HUES64 (cell line): ENCODE measurements around the gene TPSAB1.
"Not testable (repeated sequence)": the region's sequence is repeated elsewhere in the genome, so short reads cannot be mapped to it uniquely, and the experiment has no call there.

Source experiments
- H3K27ac ChIP-seq: 2 replicates; pipeline ENCODE4 v1.7.0; 2013; ENCODE audit warnings: low read depth, low read length, inconsistent platforms
- H3K27me3 ChIP-seq: 2 replicates; pipeline ENCODE4 v1.6.1; 2013; ENCODE audit warnings: mild to moderate bottlenecking, low read length; ENCODE audit not compliant: insufficient read depth
- H3K36me3 ChIP-seq: 2 replicates; pipeline ENCODE4 v1.6.1; 2013; ENCODE audit warnings: mild to moderate bottlenecking, low read length; ENCODE audit not compliant: insufficient read depth
- H3K4me1 ChIP-seq: 2 replicates; pipeline ENCODE4 v1.6.1; 2013; ENCODE audit warnings: mild to moderate bottlenecking, low read length, moderate library complexity; ENCODE audit not compliant: insufficient read depth
- H3K4me3 ChIP-seq: 2 replicates; pipeline ENCODE4 v1.5.1; 2013; ENCODE audit warnings: mild to moderate bottlenecking, low read length, moderate library complexity
- H3K9ac ChIP-seq: 2 replicates; pipeline ENCODE4 v1.6.1; 2013; ENCODE audit warnings: mild to moderate bottlenecking, low read depth, low read length
- H3K9me3 ChIP-seq: 2 replicates; pipeline ENCODE4 v1.6.1; 2013; ENCODE audit warnings: low read depth, low read length; ENCODE audit not compliant: insufficient read depth
- WGBS: fragments of 150-250, 120-280 bp; methylation state at CpG from one replicate; pipeline ENCODE4 v1.1.7; 2013; ENCODE audit warnings: missing lambda C conversion rate; 5-methylcytosine and 5-hydroxymethylcytosine counted together

The TPSAB1 gene

DNA sequence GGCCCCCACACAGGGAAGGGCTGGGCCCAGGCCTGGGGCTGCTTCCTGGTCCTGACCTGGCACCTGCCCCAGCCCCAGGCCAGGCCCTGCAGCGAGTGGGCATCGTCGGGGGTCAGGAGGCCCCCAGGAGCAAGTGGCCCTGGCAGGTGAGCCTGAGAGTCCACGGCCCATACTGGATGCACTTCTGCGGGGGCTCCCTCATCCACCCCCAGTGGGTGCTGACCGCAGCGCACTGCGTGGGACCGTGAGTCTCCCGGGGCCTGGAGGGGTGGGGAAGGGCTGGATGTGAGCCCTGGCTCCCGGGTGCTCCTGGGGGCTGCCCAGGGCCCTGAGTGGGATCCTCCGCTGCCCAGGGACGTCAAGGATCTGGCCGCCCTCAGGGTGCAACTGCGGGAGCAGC is 576 bp downstream of the TPSAB1 start:
- peaks cover 15% of the 10 kb centered on the region for H3K27me3 ChIP-seq
- H3K27ac ChIP-seq, H3K9me3 ChIP-seq, H3K4me1 ChIP-seq, H3K36me3 ChIP-seq, H3K4me3 ChIP-seq, H3K9ac ChIP-seq: not testable (repeated sequence)
- WGBS = 94% methylated on average over 9 of the region's 15 CpGs

DNA sequence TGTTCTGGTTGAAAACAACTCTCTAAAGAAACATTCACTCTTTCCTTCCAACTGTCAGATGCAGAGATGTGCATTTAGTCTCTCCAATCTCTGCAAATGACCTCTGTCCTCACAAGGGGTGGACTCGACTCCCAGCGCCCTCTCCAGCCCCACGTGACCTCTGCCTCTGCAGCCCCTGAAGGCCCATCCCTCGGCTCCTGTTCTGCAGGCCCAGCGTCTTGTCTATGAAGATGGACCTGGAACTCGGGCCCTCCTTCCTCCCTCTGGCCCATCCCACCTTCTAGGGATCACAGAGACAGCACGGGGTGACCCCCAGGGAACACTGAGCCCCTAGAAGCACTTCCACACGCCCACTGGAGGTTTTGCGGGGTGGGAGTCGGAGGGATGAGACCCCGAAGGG is 2.9 kb downstream of the TPSAB1 start:
- not testable (repeated sequence) for H3K4me3 ChIP-seq, H3K9me3 ChIP-seq, H3K36me3 ChIP-seq, H3K27ac ChIP-seq, H3K9ac ChIP-seq, H3K4me1 ChIP-seq
- H3K27me3 ChIP-seq = peaks cover 35% of the 10 kb centered on the region
- 79% methylated on average over 6 of the region's 11 CpGs for WGBS

DNA sequence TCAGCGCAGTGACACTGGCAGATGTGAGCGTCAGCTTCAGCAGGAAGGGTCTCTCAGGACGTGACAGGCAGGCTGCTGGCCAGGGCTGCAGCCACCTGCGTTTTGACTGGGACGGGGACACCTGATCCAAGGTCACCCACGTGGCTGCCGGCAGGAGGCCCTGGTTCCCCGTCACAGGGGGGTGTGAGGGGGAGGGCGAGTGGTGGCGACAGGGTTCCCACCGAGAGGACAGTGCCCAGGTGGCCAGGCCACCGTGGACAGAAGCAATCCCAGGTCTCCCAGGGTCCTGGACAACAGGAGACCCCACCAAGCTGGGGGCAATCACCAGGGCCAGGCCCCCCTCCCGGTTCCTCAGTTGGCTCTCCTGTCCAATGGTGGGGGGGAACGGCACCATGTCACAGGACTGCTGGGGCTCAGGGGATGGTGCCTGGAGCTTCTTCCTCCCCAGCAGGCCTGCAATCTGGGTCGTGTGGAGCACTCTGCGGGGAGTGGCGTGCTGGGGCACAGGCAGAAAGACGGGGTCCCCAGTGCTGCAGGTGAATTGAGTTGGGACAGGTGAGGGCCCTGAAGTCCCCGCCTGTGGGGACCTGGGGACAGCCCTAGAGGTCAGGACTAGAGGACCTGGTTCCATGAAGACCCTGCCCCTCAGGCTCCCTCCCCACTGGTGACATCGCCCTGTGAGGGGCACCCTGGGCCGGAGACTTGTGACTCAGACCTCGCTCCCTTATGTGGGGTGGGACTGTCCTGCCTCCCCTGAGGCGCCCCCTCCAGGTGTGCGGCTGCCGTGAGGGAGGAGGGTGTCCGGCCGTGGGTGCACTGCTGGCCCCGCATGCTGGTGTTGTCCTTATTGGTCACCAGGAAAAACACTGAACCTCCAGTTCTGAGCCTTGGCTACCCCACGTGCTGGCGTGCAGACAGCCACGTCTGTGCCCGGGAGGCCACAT is 3.7 kb downstream of the TPSAB1 start:
- not testable (repeated sequence) for H3K27ac ChIP-seq

DNA sequence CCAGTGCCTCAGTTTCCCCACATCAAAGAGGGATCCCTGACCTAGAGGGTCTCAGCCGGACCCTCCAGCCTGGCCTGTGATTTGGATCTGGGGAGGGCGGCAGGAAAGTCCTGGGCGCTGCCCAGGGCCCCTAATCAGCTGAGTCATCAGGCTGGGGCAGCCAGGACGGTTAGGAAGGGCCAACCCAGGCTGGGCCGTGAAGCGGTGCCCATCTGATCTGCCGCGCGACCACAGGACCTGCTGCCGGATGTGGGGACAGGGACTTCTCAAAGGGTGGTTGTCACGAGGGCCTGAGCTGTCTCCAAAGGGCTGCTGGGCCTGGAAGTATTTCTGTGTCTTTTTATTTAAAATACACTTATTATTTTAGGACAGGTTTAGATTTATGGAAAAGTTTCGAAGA is 4.4 kb downstream of the TPSAB1 start:
- H3K9me3 ChIP-seq = no peaks in the 10 kb centered on the region
- no peaks in the 10 kb centered on the region for H3K4me1 ChIP-seq
- no peak overlapping the region for H3K27ac ChIP-seq
- H3K27me3 ChIP-seq = peaks cover 33% of the 10 kb centered on the region
- 89% methylated on average over 12 of the region's 12 CpGs for WGBS
- H3K4me3 ChIP-seq = no peak overlapping the region
- no peaks in the 10 kb centered on the region for H3K36me3 ChIP-seq
- H3K9ac ChIP-seq = no peak overlapping the region

More for the DNA sequence above, 3.7 kb downstream of the TPSAB1 start:
- not testable (repeated sequence) for H3K9ac ChIP-seq, H3K4me1 ChIP-seq, H3K36me3 ChIP-seq, H3K4me3 ChIP-seq, H3K9me3 ChIP-seq
- H3K27me3 ChIP-seq = peaks cover 33% of the 10 kb centered on the region
- WGBS = 87% methylated on average over 28 of the region's 32 CpGs

DNA sequence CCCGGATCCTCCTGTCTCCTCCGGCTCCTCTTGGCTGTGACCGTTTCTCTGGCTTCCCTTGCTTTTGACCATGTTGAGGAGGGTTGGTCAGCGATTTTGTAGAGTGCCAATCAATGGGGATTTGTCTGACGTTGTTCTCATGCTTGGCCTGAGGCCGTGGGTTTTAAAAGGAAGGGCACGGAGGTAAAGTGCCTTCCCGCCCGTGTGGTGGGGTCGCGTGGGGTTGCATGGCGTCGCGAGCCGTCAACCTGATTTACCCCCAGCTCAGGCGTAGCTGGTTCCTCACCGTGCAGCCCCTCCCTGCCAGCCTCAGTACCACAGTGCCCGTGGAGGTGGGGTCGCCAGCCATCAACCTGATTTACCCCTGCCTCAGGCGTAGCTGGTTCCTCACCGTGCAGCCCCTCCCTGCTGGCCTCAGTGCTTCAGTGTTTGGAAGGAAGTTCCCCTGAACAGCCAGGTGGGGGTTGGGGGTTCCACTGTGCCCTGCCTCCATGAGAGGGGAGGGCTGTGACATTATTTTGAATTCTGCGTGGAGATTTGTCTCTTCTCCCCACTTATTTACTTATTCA is 5.0 kb downstream of the TPSAB1 start:
- no peak overlapping the region for H3K27ac ChIP-seq
- H3K9ac ChIP-seq = no peak overlapping the region
- H3K36me3 ChIP-seq = no peaks in the 10 kb centered on the region
- WGBS = 78% methylated on average over 21 of the region's 22 CpGs
- H3K9me3 ChIP-seq = no peaks in the 10 kb centered on the region
- no peaks in the 10 kb centered on the region for H3K4me1 ChIP-seq
- H3K4me3 ChIP-seq = no peak overlapping the region
- H3K27me3 ChIP-seq = peaks cover 33% of the 10 kb centered on the region

DNA sequence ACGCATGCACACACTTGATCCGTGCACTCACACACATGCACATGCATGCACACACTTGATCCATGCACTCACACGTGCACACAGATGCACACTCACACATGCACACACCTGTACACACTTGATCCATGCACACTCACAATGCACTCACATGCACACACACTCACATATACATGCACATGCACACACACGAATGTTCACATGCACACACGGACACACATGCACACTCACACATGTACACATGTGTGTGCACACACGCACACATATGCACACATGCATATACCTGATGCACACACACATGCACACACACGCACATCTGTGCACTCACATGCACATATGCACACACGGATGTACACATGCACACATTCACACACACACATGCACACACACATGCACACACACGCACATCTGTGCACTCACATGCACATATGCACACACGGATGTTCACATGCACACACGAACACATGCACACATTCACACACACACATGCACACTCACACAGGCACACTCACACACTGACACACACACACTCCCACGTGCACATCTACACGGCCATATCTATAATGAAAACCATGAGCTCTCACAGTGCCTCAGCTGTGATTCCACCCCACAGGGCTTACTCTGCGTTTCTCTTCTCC is 7.5 kb downstream of the TPSAB1 start:
- H3K27me3 ChIP-seq = peaks cover 35% of the 10 kb centered on the region
- not testable (repeated sequence) for H3K36me3 ChIP-seq, H3K9ac ChIP-seq, H3K4me1 ChIP-seq, H3K27ac ChIP-seq, H3K4me3 ChIP-seq, H3K9me3 ChIP-seq
- WGBS = 89% methylated on average over 14 of the region's 14 CpGs

DNA sequence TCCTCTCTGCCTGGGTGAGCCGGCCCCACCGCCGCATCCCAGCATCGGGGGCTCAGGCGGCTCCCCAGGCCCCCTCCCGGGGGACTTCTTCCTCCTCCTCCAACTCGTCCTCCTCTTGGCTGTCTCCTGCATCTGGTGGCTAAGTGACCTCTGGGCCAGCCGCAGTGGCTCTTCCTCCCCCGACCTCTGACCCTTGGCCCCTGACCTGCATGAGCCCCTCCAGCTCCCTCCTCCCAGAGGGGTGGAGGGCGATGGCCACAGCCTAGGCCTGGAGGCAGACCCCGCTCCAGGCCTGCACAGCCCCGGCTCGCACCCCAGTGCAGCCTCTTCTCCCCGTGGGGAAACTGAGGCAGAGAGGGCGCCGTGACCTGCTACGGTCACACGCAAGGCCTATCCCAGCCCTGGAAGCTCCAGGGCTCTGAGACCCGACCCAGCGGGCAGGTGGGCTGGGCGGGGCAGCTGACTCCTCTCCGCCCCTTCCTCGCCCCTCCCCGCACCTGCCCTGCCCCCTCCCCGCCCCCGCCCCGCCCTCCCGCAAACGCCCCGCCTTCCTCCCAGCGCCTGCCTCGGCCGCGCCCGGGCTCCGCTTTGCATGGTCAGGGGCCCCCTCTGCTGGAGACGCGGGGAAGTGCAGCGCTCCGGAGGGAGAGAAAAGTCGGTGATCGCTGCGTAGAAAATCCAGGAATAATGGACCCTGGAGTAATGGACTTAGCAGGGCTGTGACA is 8.7 kb downstream of the TPSAB1 start:
- H3K4me1 ChIP-seq, H3K9ac ChIP-seq, H3K36me3 ChIP-seq, H3K9me3 ChIP-seq, H3K27ac ChIP-seq, H3K4me3 ChIP-seq: not testable (repeated sequence)
- WGBS = no CpG with 5 or more reads among the region's 43 CpGs
- peaks cover 38% of the 10 kb centered on the region for H3K27me3 ChIP-seq

DNA sequence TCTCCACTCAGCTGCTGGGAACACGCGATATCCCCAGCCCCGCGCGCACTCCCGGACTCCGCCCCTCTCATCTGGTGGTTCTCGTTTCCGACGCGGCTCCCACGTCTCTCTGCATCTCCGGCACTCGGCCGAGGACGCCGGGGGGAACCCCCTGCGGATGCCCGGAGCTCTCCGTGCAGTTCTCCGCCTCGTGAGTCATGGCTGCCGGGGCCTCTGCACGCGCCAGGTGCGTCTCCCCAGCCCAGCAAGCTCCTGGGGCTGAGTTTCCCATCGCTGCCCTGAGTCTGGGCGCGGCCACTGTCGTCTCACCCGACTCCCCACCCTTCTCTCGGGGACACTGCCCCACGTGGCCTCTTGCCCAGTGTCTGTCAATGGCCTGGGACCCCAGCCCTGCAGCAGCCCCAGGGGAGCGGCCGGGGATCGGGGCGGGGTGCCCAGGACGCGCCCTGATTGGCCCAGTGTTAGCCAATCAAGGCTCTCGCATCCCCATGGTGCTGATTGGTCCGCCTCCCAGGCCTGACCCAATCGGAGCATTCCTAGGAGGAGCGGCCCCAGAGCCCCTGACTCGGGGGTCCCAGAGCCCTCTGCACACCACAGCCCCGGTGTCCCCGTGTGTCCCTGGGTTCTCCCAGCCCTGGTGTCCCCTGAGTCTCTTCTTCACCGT is 13.3 kb downstream of the TPSAB1 start:
- no CpG with 5 or more reads among the region's 47 CpGs for WGBS
- H3K27me3 ChIP-seq, H3K4me3 ChIP-seq, H3K9ac ChIP-seq, H3K4me1 ChIP-seq, H3K36me3 ChIP-seq, H3K27ac ChIP-seq, H3K9me3 ChIP-seq: not testable (repeated sequence)

DNA sequence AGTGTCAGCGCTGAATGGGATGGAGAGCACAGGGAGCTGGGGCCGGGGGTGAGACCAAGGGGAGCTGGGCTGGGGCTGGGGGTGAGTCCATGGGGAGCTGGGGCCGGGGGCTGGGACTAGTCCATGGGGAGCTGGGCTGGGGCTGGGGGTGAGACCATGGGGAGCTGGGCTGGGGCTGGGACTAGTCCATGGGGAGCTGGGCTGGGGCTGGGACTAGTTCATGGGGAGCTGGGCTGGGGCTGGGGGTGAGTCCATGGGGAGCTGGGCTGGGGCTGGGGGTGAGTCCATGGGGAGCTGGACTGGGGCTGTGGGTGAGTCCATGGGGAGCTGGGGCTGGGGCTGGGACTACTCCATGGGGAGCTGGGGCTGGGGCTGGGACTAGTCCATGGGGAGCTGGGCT is 14.3 kb downstream of the TPSAB1 start:
- not testable (repeated sequence) for H3K27ac ChIP-seq, H3K4me1 ChIP-seq, H3K9ac ChIP-seq, H3K36me3 ChIP-seq, H3K4me3 ChIP-seq, H3K9me3 ChIP-seq
- H3K27me3 ChIP-seq = peaks cover 16% of the 10 kb centered on the region
- WGBS = 87% methylated on average over 3 of the region's 3 CpGs

DNA sequence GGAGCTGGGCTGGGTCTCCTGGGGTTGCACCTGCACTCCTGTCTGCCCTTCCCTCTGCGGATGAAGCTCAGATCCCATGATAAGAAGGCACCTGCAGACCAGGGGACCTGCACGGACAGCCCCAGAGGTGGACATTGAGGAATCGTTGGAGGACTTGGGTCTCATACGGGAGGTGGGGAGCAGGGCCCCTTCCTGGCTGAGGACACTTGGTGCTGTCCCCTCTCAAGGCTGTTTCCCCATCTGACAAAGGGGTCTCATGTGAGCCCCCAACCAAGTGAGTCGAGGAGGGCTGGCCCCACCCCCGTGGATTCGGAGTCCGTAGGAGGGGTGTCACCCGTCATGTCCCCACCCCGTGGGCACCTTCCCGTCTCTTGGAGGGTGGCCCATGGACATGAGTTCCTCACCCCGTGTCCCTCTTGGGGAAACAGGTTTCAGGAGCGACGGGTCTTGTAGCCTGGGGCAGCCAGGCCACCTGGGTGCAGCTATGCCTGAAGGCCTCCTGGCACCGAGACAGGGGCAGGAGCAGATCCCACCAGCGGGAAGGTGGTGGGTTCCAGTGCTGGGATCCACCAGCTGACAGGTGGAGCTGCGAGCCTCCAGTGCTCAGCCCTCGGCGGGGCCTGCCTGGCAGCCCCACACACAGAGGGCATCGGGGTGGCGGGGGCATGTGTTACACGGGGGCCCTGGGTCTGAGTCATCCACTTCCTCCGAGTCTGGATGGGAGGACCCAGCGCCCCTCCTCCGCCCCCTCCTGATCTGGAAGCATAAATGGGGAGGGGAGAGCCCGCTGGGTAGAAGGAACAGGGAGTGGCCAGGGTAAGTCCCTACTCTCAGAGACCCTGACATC is 15.0 kb downstream of the TPSAB1 start, which contains the start of gene TPSD1:
Gene TPSD1, plus strand, starts transcription at position 794 of the 847 bp plus-strand sequence. CDS start 212 bp downstream, outside the sequence.
- H3K9me3 ChIP-seq, H3K36me3 ChIP-seq, H3K4me3 ChIP-seq, H3K27ac ChIP-seq, H3K9ac ChIP-seq, H3K4me1 ChIP-seq: not testable (repeated sequence)
- WGBS = 80% methylated on average over 21 of the region's 26 CpGs
- H3K27me3 ChIP-seq = peaks cover 23% of the 10 kb centered on the region
